GM18909 (cell line): Measurements from ENCODE around the gene PRCD.

Source experiments
- ATAC-seq: cut with Tn5 transposase; IDR thresholded peaks from one replicate; pipeline ENCODE4 v1.9.1; 2021; ENCODE audit warnings: mild to moderate bottlenecking; ENCODE audit not compliant: unreplicated experiment, poor library complexity

The PRCD gene

GRCh38 chr17:76537578-76538280, 2.1 kb upstream of the PRCD start, which contains the start of gene CYGB:
TSS of gene CYGB (minus strand) at chr17:76537709. CDS start at chr17:76537542, 167 bp downstream.
- no peak for ATAC-seq

- ATAC-seq: no peak
Observed at GRCh38 chr17:76538281-76538931, 1.4 kb upstream of the PRCD start.

- ATAC-seq: no peak
Observed at GRCh38 chr17:76538941-76539570, 788 bp upstream of the PRCD start.

- no peak for ATAC-seq
Observed at GRCh38 chr17:76540381-76541300, 797 bp downstream of the PRCD start.

- no peak for ATAC-seq
Observed at GRCh38 chr17:76541739-76542454, 2.1 kb downstream of the PRCD start.

GRCh38 chr17:76542566-76542971, 2.7 kb downstream of the PRCD start:
- no peak for ATAC-seq

- ATAC-seq: no peak
Observed at GRCh38 chr17:76542984-76543383, 3.1 kb downstream of the PRCD start.

- no peak for ATAC-seq
Observed at GRCh38 chr17:76543482-76543825, 3.6 kb downstream of the PRCD start.

- no peak for ATAC-seq
Observed at GRCh38 chr17:76543826-76544545, 4.1 kb downstream of the PRCD start.

GRCh38 chr17:76544546-76545365, 4.9 kb downstream of the PRCD start:
- ATAC-seq: no peak

- ATAC-seq: no peak
Observed at GRCh38 chr17:76545918-76546555, 6.2 kb downstream of the PRCD start.

- ATAC-seq: no peak
Observed at GRCh38 chr17:76546556-76547182, 6.8 kb downstream of the PRCD start.

GRCh38 chr17:76547183-76547641, 7.4 kb downstream of the PRCD start:
- no peak for ATAC-seq

GRCh38 chr17:76547642-76548202, 7.9 kb downstream of the PRCD start:
- no peak for ATAC-seq

GRCh38 chr17:76548378-76549214, 8.8 kb downstream of the PRCD start:
- no peak for ATAC-seq

- ATAC-seq: no peak
Observed at GRCh38 chr17:76549215-76549518, 9.3 kb downstream of the PRCD start.
